ENCODE data around the gene FGF4. TPM values are rescaled to one million over a fixed set of nuclear protein-coding genes. Genes with fewer than 3 reads are reported as not detected.

The FGF4 gene, protein sequence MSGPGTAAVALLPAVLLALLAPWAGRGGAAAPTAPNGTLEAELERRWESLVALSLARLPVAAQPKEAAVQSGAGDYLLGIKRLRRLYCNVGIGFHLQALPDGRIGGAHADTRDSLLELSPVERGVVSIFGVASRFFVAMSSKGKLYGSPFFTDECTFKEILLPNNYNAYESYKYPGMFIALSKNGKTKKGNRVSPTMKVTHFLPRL
- total RNA-seq (2021) (not detected in 2 replicates), Bru-seq, nascent RNA (not detected), BruChase-seq, experiment 1, labeled RNA remaining after a 2-hour chase (not detected), BruChase-seq, experiment 2, labeled RNA remaining after a 6-hour chase (percentile 12 among the genes with signal in this experiment)
- long read RNA-seq = 0 reads

- intact Hi-C loops (cut with micrococcal nuclease; ENCODE audit: unreplicated experiment) = no loop called here
- BruUV-seq (replicated peaks) = no TSS peak
- Histone ChIP-seq H3K27me3 (replicated peaks; ENCODE audit: insufficient read depth, low read depth, low read length, poor library complexity) (peaks cover 76% of the 10 kb centered on the region), H3K9me3 (ENCODE audit: low read depth, low read length, poor library complexity, severe bottlenecking) (no peaks in the 10 kb centered on the region), H3K36me3 (ENCODE audit: insufficient read depth, low read length, poor library complexity, severe bottlenecking) (no peaks in the 10 kb centered on the region), H3K4me1 (ENCODE audit: insufficient read depth, low read length, poor library complexity, severe bottlenecking) (no peaks in the 10 kb centered on the region), H3K4me3 (ENCODE audit: low read depth, low read length, poor library complexity, severe bottlenecking) (no peak within 1 kb of the TSS), H3K27ac (ENCODE audit: low read depth, low read length, poor library complexity, severe bottlenecking) (no peak within 1 kb of the TSS)
- ChIA-PET CTCF (no interaction called here), POLR2A (ENCODE audit: low non-redundant PET) (no interaction called here)
- TF ChIP-seq EZH2 (IDR thresholded peaks at IDR 0.05; ENCODE audit: borderline replicate concordance, low read depth, low read length, poor library complexity, severe bottlenecking) = peak; percentile 16
- TF ChIP-seq CTCF (conservative IDR thresholded peaks at IDR 0.05; ENCODE audit: low read depth, low read length) = no peak
- DNase-seq (ENCODE audit: low spot score) = no peak
Observed at GRCh38 chr11:69775163-69775755, at the start of gene FGF4. TSS of gene FGF4 (minus strand) at chr11:69775341. CDS start at chr11:69775084, 257 bp downstream.

DNA sequence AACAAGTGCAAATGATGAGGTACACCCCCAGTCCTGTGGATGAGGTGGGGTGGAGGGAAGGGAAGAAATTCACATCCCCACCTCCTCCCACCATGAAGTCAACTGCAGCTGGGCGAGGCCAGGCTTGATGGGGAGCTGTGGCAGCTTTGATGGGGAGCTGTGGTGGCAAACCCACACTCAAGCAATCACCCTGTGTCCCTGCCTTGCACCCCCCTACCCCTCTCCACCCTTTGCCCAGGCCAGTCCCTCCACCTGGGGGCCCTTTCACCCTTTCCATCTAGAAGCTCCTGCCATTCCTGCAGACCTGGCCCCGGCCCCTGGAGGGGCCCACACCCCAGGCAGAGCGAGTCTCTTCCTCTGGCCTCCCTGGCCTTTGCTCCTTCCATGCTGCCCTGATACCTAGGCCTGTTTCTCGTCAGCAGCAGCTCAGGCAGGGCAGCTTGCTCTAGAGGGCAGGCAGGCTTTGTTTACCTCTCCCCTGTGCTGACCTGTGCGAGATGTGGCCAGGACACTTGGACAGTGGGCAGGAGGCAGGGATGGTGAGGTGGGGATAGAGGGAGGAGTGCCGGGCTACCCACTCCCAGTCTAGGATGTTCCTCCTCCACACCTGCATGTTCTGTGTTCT is 48.6 kb upstream of the FGF4 start:
- no peak for TF ChIP-seq CTCF (conservative IDR thresholded peaks at IDR 0.05; ENCODE audit: low read depth, low read length)
- TF ChIP-seq EZH2 (IDR thresholded peaks at IDR 0.05; ENCODE audit: borderline replicate concordance, low read depth, low read length, poor library complexity, severe bottlenecking) = no peak
- ChIA-PET CTCF (no interaction called here), POLR2A (ENCODE audit: low non-redundant PET) (no interaction called here)
- intact Hi-C loops (cut with micrococcal nuclease; ENCODE audit: unreplicated experiment) = no loop called here
- Histone ChIP-seq H3K27ac (ENCODE audit: low read depth, low read length, poor library complexity, severe bottlenecking) (no peak overlapping the region), H3K4me3 (ENCODE audit: low read depth, low read length, poor library complexity, severe bottlenecking) (no peak overlapping the region), H3K27me3 (replicated peaks; ENCODE audit: insufficient read depth, low read depth, low read length, poor library complexity) (peaks cover 56% of the 10 kb centered on the region), H3K9me3 (ENCODE audit: low read depth, low read length, poor library complexity, severe bottlenecking) (no peaks in the 10 kb centered on the region), H3K36me3 (ENCODE audit: insufficient read depth, low read length, poor library complexity, severe bottlenecking) (no peaks in the 10 kb centered on the region), H3K4me1 (ENCODE audit: insufficient read depth, low read length, poor library complexity, severe bottlenecking) (no peaks in the 10 kb centered on the region)
- no TSS peak for BruUV-seq (replicated peaks)
- no peak for DNase-seq (ENCODE audit: low spot score)

DNA sequence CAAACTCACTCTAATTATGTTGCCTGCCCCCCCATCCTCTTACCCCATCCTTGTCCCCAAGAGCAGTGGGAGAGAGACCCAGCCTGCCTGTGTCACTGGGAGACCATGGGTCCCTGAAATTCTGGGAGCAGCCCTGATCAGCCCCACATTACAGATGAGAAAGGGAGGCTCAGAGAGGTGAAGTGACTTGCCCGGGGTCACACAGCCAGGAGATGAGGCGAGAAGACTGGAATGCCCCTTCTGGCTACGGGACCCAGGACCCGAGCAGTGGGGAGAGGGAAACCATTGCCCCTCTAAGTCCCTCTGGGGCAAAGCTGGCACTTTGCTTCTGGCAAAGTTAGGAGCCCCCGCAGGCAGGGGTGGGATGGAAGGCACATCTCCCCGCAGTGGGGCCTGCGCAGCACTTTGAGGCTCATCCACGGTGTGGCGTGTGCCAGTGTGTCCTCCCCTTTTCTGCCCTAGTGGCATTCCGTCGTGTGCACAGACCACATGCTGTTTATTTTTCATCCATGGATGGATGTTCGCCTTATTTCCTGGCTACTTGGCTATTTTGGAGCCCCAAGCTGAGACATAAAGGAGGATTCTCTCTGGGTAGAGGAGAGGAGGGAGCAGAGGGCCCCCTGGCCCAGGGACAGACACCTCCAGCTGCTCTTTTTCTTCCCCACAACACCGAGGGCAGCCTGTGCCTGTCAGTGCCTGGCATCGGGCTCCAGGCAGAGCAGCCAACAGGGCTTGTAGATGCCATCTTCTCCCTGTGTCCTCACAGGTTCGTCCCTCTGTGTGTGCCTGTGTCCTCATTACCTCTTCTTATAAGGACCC is 47.7 kb upstream of the FGF4 start:
- ChIA-PET CTCF (no interaction called here), POLR2A (ENCODE audit: low non-redundant PET) (no interaction called here)
- peaks cover 65% of the 10 kb centered on the region for H3K27me3 ChIP-seq (replicated peaks; ENCODE audit: insufficient read depth, low read depth, low read length, poor library complexity)
- TF ChIP-seq CTCF (conservative IDR thresholded peaks at IDR 0.05; ENCODE audit: low read depth, low read length) (no peak), EZH2 (IDR thresholded peaks at IDR 0.05; ENCODE audit: borderline replicate concordance, low read depth, low read length, poor library complexity, severe bottlenecking) (no peak)
- no peak overlapping the region for H3K4me3 ChIP-seq (ENCODE audit: low read depth, low read length, poor library complexity, severe bottlenecking)
- H3K4me1 ChIP-seq (ENCODE audit: insufficient read depth, low read length, poor library complexity, severe bottlenecking) = peaks cover under 1% of the 10 kb centered on the region
- H3K27ac ChIP-seq (ENCODE audit: low read depth, low read length, poor library complexity, severe bottlenecking) = no peak overlapping the region
- intact Hi-C loops (cut with micrococcal nuclease; ENCODE audit: unreplicated experiment) = no loop called here
- H3K9me3 ChIP-seq (ENCODE audit: low read depth, low read length, poor library complexity, severe bottlenecking) = no peaks in the 10 kb centered on the region
- no peaks in the 10 kb centered on the region for H3K36me3 ChIP-seq (ENCODE audit: insufficient read depth, low read length, poor library complexity, severe bottlenecking)
- BruUV-seq (replicated peaks) = no TSS peak
- DNase-seq (ENCODE audit: low spot score) = no peak
